ENCODE data around the gene PXMP4. TPM values are rescaled to one million over a fixed set of nuclear protein-coding genes. Genes with fewer than 3 reads are reported as not detected.

The PXMP4 gene
- total RNA-seq, 1 donor from 2014 or later: 6.8 TPM

DNA sequence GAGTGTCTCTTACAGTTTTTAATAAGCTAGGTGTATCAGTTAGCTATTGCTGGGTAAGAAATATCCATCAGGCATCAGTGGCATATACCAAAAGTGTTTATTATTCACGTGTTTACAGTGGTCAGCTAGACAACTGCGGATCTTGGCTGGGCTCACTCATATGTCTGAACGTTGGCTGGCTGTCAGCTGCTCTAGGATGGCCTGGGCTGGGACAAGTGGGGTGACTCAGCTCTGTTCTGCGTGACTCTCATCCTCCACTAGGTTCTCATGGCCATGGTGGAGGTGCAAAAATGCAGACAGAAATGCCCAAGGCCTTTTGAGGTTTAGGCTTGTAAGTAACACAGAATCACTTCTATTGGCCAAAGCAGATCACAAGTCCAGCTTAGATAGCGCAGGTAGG is 33.7 kb upstream of the PXMP4 start:
- H3K27ac Mint-ChIP-seq: no peak overlapping the region

DNA sequence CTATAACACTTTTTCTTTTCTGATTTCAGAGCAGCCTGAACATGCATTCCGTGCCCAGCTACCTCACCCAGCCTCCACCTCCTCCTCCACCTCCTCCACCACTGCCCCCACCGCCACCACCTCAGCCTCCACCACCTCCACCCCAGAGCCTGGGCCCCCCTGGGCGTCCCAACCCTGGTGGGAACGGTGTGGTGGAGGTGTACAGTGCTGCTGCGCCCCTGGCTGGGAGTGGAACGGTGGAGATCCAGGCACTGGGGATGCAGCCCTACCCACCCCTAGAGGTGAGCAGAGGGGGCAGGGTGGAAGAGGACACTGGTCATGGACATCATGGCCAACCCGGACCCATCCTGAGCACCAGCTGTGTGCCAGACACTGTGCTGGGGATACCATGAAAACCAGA is 33.0 kb upstream of the PXMP4 start:
- peaks cover 66% of the 10 kb centered on the region for H3K36me3 Mint-ChIP-seq (ENCODE audit: low read depth)

More for the DNA sequence above, 33.7 kb upstream of the PXMP4 start:
- ATAC-seq (ENCODE audit: low read depth) (no peak), DNase-seq (no peak)
- TF ChIP-seq, protein P1, sequence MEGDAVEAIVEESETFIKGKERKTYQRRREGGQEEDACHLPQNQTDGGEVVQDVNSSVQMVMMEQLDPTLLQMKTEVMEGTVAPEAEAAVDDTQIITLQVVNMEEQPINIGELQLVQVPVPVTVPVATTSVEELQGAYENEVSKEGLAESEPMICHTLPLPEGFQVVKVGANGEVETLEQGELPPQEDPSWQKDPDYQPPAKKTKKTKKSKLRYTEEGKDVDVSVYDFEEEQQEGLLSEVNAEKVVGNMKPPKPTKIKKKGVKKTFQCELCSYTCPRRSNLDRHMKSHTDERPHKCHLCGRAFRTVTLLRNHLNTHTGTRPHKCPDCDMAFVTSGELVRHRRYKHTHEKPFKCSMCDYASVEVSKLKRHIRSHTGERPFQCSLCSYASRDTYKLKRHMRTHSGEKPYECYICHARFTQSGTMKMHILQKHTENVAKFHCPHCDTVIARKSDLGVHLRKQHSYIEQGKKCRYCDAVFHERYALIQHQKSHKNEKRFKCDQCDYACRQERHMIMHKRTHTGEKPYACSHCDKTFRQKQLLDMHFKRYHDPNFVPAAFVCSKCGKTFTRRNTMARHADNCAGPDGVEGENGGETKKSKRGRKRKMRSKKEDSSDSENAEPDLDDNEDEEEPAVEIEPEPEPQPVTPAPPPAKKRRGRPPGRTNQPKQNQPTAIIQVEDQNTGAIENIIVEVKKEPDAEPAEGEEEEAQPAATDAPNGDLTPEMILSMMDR (IDR thresholded peaks at IDR 0.05): no peak
- POLR2A ChIA-PET: interaction anchor here (0.9 to 1.7 kb wide), 2 partner anchors 21 to 26 kb away, joined by 3 to 4 read pairs; no protein-coding TSS in a partner anchor
- peaks cover 13% of the 10 kb centered on the region for H3K4me1 Mint-ChIP-seq
- CTCF ChIA-PET: interaction anchor here (0.7 to 1.4 kb wide), 2 partner anchors 8 to 19 kb away, joined by 3 read pairs; no protein-coding TSS in a partner anchor
- intact Hi-C loops (cut with micrococcal nuclease): no loop called here
- H3K9me3 Mint-ChIP-seq: peaks cover 6% of the 10 kb centered on the region
- H3K4me3 Mint-ChIP-seq: no peak overlapping the region
- H3K36me3 Mint-ChIP-seq (ENCODE audit: low read depth): peaks cover 67% of the 10 kb centered on the region
- no peaks in the 10 kb centered on the region for H3K27me3 Mint-ChIP-seq

DNA sequence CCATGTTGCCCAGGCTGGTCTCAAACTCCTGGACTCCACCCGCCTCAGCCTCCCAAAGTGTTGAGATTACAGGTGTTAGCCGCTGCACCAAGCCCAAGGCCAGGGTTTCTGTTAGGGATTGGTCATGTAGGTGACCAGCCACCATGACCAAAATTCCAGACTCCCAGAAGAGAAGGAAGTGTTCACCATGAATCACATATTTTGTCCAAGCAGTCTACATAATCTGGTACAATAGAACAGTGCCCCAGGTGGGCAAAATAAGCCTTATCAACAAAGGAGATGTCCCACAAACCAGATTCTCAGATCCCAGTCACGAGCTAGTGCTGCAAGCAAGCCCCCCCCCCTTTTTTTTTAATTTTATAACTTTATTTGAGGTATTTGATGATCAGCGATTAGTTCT is 31.7 kb upstream of the PXMP4 start:
- intact Hi-C loops (cut with micrococcal nuclease): no loop called here
- TF ChIP-seq, protein P1 (IDR thresholded peaks at IDR 0.05): no peak
- Mint-ChIP-seq H3K27me3 (no peaks in the 10 kb centered on the region), H3K27ac (no peak overlapping the region), H3K4me1 (peaks cover 13% of the 10 kb centered on the region), H3K36me3 (ENCODE audit: low read depth) (peaks cover 56% of the 10 kb centered on the region), H3K4me3 (no peak overlapping the region), H3K9me3 (no peaks in the 10 kb centered on the region)
- ATAC-seq (ENCODE audit: low read depth): no peak
- no peak for DNase-seq
- ChIA-PET POLR2A (no interaction called here), CTCF (no interaction called here)

More for the DNA sequence above, 33.0 kb upstream of the PXMP4 start:
- no peak for ATAC-seq (ENCODE audit: low read depth)
- TF ChIP-seq, protein P1 (IDR thresholded peaks at IDR 0.05): no peak
- no peaks in the 10 kb centered on the region for H3K27me3 Mint-ChIP-seq
- no peak overlapping the region for H3K4me3 Mint-ChIP-seq
- no peak for DNase-seq
- H3K4me1 Mint-ChIP-seq: peaks cover 13% of the 10 kb centered on the region
- POLR2A ChIA-PET: no interaction called here
- no peak overlapping the region for H3K27ac Mint-ChIP-seq
- intact Hi-C loops (cut with micrococcal nuclease): no loop called here
- peaks cover 6% of the 10 kb centered on the region for H3K9me3 Mint-ChIP-seq
- CTCF ChIA-PET: interaction anchor here (1.4 kb wide), 1 partner anchor 19 kb away, joined by 3 read pairs; no protein-coding TSS in a partner anchor

GRCh38 chr20:33746325-33746998 is 26.4 kb upstream of the PXMP4 start:
- H3K9me3 Mint-ChIP-seq: no peaks in the 10 kb centered on the region
- H3K27ac Mint-ChIP-seq: no peak overlapping the region
- ChIA-PET POLR2A (no interaction called here), CTCF (interaction anchor here (1.1 kb wide), 1 partner anchor 13 kb away, joined by 3 read pairs; no protein-coding TSS in a partner anchor)
- intact Hi-C loops (cut with micrococcal nuclease): no loop called here
- ATAC-seq (ENCODE audit: low read depth): no peak
- H3K36me3 Mint-ChIP-seq (ENCODE audit: low read depth): peaks cover 38% of the 10 kb centered on the region
- no peak overlapping the region for H3K4me3 Mint-ChIP-seq
- TF ChIP-seq, protein P1 (IDR thresholded peaks at IDR 0.05): no peak
- DNase-seq: no peak
- no peaks in the 10 kb centered on the region for H3K27me3 Mint-ChIP-seq
- peaks cover 4% of the 10 kb centered on the region for H3K4me1 Mint-ChIP-seq

DNA sequence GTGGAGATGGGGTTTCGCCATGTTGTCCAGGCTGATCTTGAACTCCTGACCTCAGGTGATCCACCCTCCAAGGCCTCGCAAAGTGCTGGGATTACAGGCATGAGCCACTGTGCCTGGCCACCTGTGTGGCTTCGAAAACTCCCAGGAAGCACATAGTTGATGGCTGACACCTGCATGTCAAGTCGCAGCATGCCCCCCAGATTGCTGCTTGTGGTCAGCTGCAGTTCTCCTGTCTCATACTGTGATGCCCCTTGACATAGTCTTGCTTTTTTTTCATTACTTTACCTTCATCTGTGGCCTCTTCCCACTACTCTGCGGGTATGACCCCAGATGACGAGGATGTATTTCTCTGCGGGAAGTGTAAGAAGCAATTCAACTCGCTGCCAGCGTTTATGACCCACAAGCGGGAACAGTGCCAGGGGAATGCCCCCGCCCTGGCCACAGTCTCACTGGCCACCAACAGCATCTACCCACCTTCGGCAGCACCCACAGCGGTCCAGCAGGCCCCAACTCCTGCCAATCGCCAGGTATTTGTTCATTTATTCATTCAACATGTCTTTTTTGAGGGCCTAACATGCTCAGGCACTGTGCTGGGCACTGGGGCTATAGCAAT is 24.8 kb upstream of the PXMP4 start:
- CTCF ChIA-PET: no interaction called here
- H3K9me3 Mint-ChIP-seq: no peaks in the 10 kb centered on the region
- H3K27me3 Mint-ChIP-seq: no peaks in the 10 kb centered on the region
- ATAC-seq (ENCODE audit: low read depth) (no peak), DNase-seq (no peak)
- peaks cover 27% of the 10 kb centered on the region for H3K36me3 Mint-ChIP-seq (ENCODE audit: low read depth)
- H3K27ac Mint-ChIP-seq: no peak overlapping the region
- H3K4me1 Mint-ChIP-seq: peaks cover 4% of the 10 kb centered on the region
- no peak overlapping the region for H3K4me3 Mint-ChIP-seq
- TF ChIP-seq, protein P1 (IDR thresholded peaks at IDR 0.05): no peak
- POLR2A ChIA-PET: interaction anchor here (0.6 to 1.1 kb wide), 2 partner anchors 10 to 12 kb away, joined by 3 to 8 read pairs; no protein-coding TSS in a partner anchor
- intact Hi-C loops (cut with micrococcal nuclease): no loop called here
